Chondrocyte (in vitro differentiated cells): ENCODE results near the gene ACSL1. TPM values are rescaled to one million over a fixed set of nuclear protein-coding genes. Genes with fewer than 3 reads are reported as not detected.

Source experiments
- DNase-seq: peaks from one replicate; pipeline ENCODE4 v3.0.0; 2021; ENCODE audit warnings: mixed read lengths, low spot score
- H3K27ac Mint-ChIP-seq: one replicate; pipeline ENCODE4 v1.8.0; 2021; ENCODE audit warnings: mild to moderate bottlenecking, moderate library complexity, mixed read lengths; ENCODE audit not compliant: unreplicated experiment
- H3K27me3 Mint-ChIP-seq: 2 replicates; pipeline ENCODE4 v1.8.0; 2021; ENCODE audit warnings: low read depth, mixed read lengths
- H3K36me3 Mint-ChIP-seq: 2 replicates; pipeline ENCODE4 v1.8.0; 2021; ENCODE audit warnings: low read depth, mixed read lengths
- H3K4me1 Mint-ChIP-seq: 2 replicates; pipeline ENCODE4 v1.8.0; 2021; ENCODE audit warnings: low read depth, mild to moderate bottlenecking, mixed read lengths
- H3K4me3 Mint-ChIP-seq: one replicate; pipeline ENCODE4 v1.8.0; 2021; ENCODE audit warnings: mild to moderate bottlenecking, moderate library complexity, mixed read lengths; ENCODE audit not compliant: unreplicated experiment
- H3K9me3 Mint-ChIP-seq: 2 replicates; pipeline ENCODE4 v1.8.0; 2021; ENCODE audit warnings: low read depth, mixed read lengths
- total RNA-seq: library from RNA; stranded (reverse); gene quantifications from 3 replicates; pipeline ENCODE4 v1.2.1, GENCODE V29; 2021
- TF ChIP-seq, protein P1 (sequence below): fragments of 200-600 bp; sonication (generic); IDR thresholded peaks from 2 replicates; pipeline ENCODE4 v1.5.0; 2021; ENCODE audit warnings: antibody characterized with exemption, mild to moderate bottlenecking, moderate library complexity

The ACSL1 gene
- total RNA-seq, 1 donor from 2014 or later: 41.2 TPM

DNA sequence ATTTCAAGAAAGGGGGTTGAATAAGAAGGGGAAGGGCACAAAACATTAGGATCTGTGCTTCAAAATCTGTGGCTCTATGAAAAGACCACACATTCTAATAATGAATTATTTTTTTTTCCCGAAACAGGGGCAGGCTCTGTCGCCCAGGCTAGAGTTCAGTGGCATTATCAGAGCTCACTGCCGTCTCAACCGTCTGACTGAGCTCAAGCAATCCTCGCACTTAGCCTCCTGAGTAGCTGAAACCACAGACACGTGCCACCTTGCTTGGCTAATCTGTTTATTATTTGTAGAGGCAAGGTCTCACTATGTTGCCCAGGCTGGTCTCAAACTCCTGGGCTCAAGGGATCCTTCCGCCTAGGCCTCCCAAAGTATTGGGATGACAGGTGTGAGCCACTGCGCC, 33.4 kb downstream of the ACSL1 start:
- H3K27me3 Mint-ChIP-seq: no peaks in the 10 kb centered on the region
- H3K4me1 Mint-ChIP-seq: peaks cover 32% of the 10 kb centered on the region
- no peak for DNase-seq
- H3K27ac Mint-ChIP-seq: peak overlapping the region; percentile 86
- no peaks in the 10 kb centered on the region for H3K9me3 Mint-ChIP-seq
- peaks cover 6% of the 10 kb centered on the region for H3K36me3 Mint-ChIP-seq
- TF ChIP-seq, protein P1, sequence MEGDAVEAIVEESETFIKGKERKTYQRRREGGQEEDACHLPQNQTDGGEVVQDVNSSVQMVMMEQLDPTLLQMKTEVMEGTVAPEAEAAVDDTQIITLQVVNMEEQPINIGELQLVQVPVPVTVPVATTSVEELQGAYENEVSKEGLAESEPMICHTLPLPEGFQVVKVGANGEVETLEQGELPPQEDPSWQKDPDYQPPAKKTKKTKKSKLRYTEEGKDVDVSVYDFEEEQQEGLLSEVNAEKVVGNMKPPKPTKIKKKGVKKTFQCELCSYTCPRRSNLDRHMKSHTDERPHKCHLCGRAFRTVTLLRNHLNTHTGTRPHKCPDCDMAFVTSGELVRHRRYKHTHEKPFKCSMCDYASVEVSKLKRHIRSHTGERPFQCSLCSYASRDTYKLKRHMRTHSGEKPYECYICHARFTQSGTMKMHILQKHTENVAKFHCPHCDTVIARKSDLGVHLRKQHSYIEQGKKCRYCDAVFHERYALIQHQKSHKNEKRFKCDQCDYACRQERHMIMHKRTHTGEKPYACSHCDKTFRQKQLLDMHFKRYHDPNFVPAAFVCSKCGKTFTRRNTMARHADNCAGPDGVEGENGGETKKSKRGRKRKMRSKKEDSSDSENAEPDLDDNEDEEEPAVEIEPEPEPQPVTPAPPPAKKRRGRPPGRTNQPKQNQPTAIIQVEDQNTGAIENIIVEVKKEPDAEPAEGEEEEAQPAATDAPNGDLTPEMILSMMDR: no peak
- no peak overlapping the region for H3K4me3 Mint-ChIP-seq

DNA sequence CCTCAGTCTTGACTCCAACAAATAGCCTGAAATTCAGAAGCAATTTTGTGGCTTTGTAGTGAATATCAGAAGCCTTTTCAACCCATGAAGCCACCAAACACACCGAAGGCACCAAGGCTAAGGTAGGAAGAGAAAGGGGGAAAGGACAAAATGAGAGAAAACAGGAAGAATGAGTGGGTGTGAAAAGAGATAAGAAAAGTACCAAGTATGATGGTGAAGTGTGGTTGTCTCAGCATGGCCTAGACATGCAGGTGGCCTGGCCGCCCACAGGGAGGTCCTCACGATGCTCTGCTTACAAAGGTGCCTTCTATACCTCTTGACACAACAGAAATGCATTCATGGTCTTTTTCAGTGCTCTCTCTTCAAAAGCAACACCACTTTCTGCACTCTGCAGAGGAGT, 34.9 kb downstream of the ACSL1 start:
- TF ChIP-seq, protein P1: no peak
- H3K27me3 Mint-ChIP-seq: no peaks in the 10 kb centered on the region
- H3K4me1 Mint-ChIP-seq: peaks cover 32% of the 10 kb centered on the region
- H3K9me3 Mint-ChIP-seq: no peaks in the 10 kb centered on the region
- DNase-seq: no peak
- H3K4me3 Mint-ChIP-seq: no peak overlapping the region
- H3K36me3 Mint-ChIP-seq: peaks cover 12% of the 10 kb centered on the region
- H3K27ac Mint-ChIP-seq: no peak overlapping the region

DNA sequence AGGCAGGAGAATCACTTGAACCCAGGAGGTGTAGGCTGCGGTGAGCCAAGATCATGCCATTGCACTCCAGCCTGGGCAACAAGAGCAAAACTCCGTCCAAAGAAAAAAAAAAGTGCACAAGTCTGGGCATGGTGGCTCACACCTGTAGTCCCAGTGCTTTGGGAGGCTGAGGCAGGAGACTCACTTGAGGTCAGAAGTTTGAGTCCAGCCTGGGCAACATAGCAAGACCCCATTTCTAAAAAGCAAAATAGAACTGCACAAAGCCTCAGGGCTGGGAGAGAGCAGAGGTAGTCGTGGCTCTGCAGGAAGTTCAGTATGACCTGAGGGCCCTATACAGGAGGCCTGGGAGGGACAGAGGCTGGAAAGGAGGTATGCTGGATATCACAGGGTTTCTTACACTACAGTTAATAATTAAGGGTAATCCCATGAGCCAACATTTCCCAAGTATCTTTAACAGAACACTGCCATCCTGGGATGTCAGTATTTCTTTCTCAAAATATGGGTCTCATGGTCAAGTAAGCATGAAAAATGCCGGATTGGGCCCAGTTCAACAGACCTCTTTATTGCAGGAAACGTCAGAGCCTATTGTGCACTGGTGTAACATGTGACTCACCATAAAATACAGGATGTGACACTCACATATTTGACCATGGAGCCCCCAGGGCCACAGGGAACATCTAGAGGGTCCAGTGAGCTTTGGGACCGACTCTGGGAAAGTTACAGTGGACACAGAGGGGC, 37.8 kb downstream of the ACSL1 start:
- no peaks in the 10 kb centered on the region for H3K27me3 Mint-ChIP-seq
- H3K27ac Mint-ChIP-seq: no peak overlapping the region

DNA sequence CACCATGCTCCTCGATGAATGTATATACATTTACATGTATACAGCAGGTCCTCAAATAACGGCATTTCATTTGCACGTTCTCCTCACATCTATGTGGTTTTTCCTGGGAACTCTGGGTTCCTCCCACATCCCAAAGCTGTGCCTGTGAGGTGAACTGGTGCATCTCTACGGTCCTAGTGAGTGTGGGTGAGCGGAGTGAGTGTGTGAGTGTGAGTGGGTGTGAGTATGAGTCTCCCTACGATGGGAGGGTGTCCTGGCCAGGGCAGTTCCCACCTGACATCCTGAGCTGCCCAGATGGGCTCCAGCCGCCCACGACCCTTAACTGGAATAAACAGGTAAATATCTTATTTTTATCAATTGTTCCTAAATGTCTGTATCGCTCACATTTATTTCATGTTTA, 40.0 kb downstream of the ACSL1 start:
- peaks cover 26% of the 10 kb centered on the region for H3K36me3 Mint-ChIP-seq
- H3K27me3 Mint-ChIP-seq: no peaks in the 10 kb centered on the region
- TF ChIP-seq, protein P1: no peak
- DNase-seq: no peak
- no peak overlapping the region for H3K4me3 Mint-ChIP-seq
- H3K4me1 Mint-ChIP-seq: no peaks in the 10 kb centered on the region
- H3K27ac Mint-ChIP-seq: no peak overlapping the region
- H3K9me3 Mint-ChIP-seq: no peaks in the 10 kb centered on the region

More for the DNA sequence above, 37.8 kb downstream of the ACSL1 start:
- Mint-ChIP-seq H3K36me3 (peaks cover 22% of the 10 kb centered on the region), H3K9me3 (no peaks in the 10 kb centered on the region), H3K4me3 (no peak overlapping the region), H3K4me1 (peaks cover 11% of the 10 kb centered on the region)
- DNase-seq: no peak
- TF ChIP-seq, protein P1: no peak

DNA sequence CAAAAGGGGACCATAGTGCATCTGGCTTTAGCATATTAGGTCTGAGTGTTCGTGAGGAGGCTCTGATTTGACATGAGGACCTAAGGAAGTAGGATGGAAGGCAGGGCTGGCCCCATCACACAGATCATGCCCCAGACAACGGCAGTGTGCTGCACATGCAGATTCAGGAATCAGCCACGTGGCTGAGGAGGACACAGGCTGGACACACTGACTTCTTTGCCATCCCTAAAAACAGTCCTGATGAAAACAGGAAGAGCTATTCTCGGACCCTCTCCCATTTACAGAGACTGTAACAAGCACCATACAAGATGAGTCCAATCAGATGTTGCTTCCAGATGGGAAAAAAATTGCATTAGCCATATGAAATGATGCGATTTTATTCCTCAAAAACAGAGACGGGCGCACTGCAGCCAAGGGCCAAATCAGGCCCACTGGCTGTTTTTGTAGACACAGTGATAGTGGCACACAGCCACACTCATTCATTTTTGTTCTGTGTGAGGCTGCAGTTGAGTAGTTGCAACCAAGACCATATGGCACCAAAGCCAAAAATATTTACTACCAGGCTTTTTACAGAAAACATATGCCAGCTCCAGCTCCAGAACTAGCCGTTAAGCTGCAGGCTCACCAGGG, 41.0 kb downstream of the ACSL1 start:
- H3K36me3 Mint-ChIP-seq: peaks cover 26% of the 10 kb centered on the region
- no peaks in the 10 kb centered on the region for H3K9me3 Mint-ChIP-seq
- no peak overlapping the region for H3K4me3 Mint-ChIP-seq
- H3K27me3 Mint-ChIP-seq: no peaks in the 10 kb centered on the region
- TF ChIP-seq, protein P1: no peak
- no peaks in the 10 kb centered on the region for H3K4me1 Mint-ChIP-seq
- no peak for DNase-seq
- H3K27ac Mint-ChIP-seq: no peak overlapping the region
